Loucy (cell line): Measurements from ENCODE around the gene ABCB11.

Source experiments
- H2AFZ ChIP-seq: fragments of 200-600 bp; sonication (generic); 2 replicates; pipeline ENCODE4 v1.6.0; 2016; ENCODE audit warnings: antibody characterized with exemption, mild to moderate bottlenecking, low read length, moderate library complexity
- H3F3A ChIP-seq: fragments of 200-600 bp; 2 replicates; pipeline ENCODE4 v1.6.0; 2016; ENCODE audit warnings: antibody characterized with exemption, low read depth, mild to moderate bottlenecking
- H3K27me3 ChIP-seq: fragments of 200-600 bp; sonication (generic); 2 replicates; pipeline ENCODE4 v1.6.1; 2014; ENCODE audit warnings: low read length, mild to moderate bottlenecking; ENCODE audit not compliant: insufficient read depth, poor library complexity, severe bottlenecking
- H3K36me3 ChIP-seq: fragments of 200-600 bp; sonication (generic); 2 replicates; pipeline ENCODE4 v1.6.1; 2016; ENCODE audit warnings: low read length; ENCODE audit not compliant: insufficient read depth
- H3K4me1 ChIP-seq: fragments of 200-600 bp; sonication (generic); 2 replicates; pipeline ENCODE4 v1.5.1; 2014; ENCODE audit warnings: low read length, mild to moderate bottlenecking; ENCODE audit not compliant: insufficient read depth, poor library complexity, severe bottlenecking
- H3K4me2 ChIP-seq: fragments of 200-600 bp; sonication (generic); 2 replicates; pipeline ENCODE4 v1.6.0; 2014; ENCODE audit warnings: antibody characterized with exemption, low read length, low read depth, mild to moderate bottlenecking; ENCODE audit not compliant: poor library complexity, severe bottlenecking
- H3K4me3 ChIP-seq: fragments of 200-600 bp; sonication (generic); 2 replicates; pipeline ENCODE4 v1.5.1; 2014; ENCODE audit warnings: low read length, mild to moderate bottlenecking, mixed read lengths; ENCODE audit not compliant: poor library complexity, severe bottlenecking
- H3K79me2 ChIP-seq: fragments of 200-600 bp; sonication (generic); 2 replicates; pipeline ENCODE4 v1.6.1; 2014; ENCODE audit warnings: low read length; ENCODE audit not compliant: insufficient read depth
- H3K9ac ChIP-seq: fragments of 200-600 bp; sonication (generic); 2 replicates; pipeline ENCODE4 v1.6.0; 2014; ENCODE audit warnings: mild to moderate bottlenecking, low read depth, low read length, moderate library complexity; ENCODE audit not compliant: poor library complexity, severe bottlenecking
- H3K9me2 ChIP-seq: fragments of 200-600 bp; sonication (generic); replicated peaks from 2 replicates; pipeline ENCODE4 v1.6.1; 2016; ENCODE audit warnings: low read depth, low read length, mixed read lengths
- H3K9me3 ChIP-seq: fragments of 200-600 bp; sonication (generic); 2 replicates; pipeline ENCODE4 v1.6.1; 2014; ENCODE audit warnings: mild to moderate bottlenecking, antibody characterized with exemption, low read length, low read depth; ENCODE audit not compliant: insufficient read depth
- H4K20me1 ChIP-seq: fragments of 200-600 bp; sonication (generic); 2 replicates; pipeline ENCODE4 v1.6.0; 2014; ENCODE audit warnings: antibody characterized with exemption, low read length, mild to moderate bottlenecking; ENCODE audit not compliant: insufficient read depth, poor library complexity, severe bottlenecking
- EZH2phosphoT487 ChIP-seq: fragments of 200-600 bp; IDR thresholded peaks from 2 replicates; pipeline ENCODE4 v1.6.1; 2018; ENCODE audit warnings: antibody characterized with exemption, mild to moderate bottlenecking, moderate library complexity, borderline replicate concordance
- TF ChIP-seq, protein P1 (sequence below): fragments of 200-600 bp; sonication (generic); conservative IDR thresholded peaks from 2 replicates; pipeline ENCODE4 v1.5.1; 2014; ENCODE audit warnings: mild to moderate bottlenecking, antibody characterized with exemption, low read length

Gene ABCB11

GRCh38 chr2:169046440-169047151, 15.5 kb upstream of the ABCB11 start:
- no peak overlapping the region for H3K4me2 ChIP-seq
- peaks cover 12% of the 10 kb centered on the region; the same call in 1 of the 2 replicates for H3K9me3 ChIP-seq
- peaks cover 26% of the 10 kb centered on the region for H3K4me1 ChIP-seq
- H2AFZ ChIP-seq, result no peak overlapping the region
- no peaks in the 10 kb centered on the region for H3K9me2 ChIP-seq
- no peaks in the 10 kb centered on the region; the same call in 1 of the 2 replicates for H3F3A ChIP-seq
- H3K36me3 ChIP-seq, result no peaks in the 10 kb centered on the region
- H3K9ac ChIP-seq, result no peak overlapping the region
- H3K79me2 ChIP-seq, result no peaks in the 10 kb centered on the region
- H3K27me3 ChIP-seq, result no peaks in the 10 kb centered on the region
- H3K4me3 ChIP-seq, result no peak overlapping the region
- no peaks in the 10 kb centered on the region for H4K20me1 ChIP-seq
- TF ChIP-seq, protein P1, sequence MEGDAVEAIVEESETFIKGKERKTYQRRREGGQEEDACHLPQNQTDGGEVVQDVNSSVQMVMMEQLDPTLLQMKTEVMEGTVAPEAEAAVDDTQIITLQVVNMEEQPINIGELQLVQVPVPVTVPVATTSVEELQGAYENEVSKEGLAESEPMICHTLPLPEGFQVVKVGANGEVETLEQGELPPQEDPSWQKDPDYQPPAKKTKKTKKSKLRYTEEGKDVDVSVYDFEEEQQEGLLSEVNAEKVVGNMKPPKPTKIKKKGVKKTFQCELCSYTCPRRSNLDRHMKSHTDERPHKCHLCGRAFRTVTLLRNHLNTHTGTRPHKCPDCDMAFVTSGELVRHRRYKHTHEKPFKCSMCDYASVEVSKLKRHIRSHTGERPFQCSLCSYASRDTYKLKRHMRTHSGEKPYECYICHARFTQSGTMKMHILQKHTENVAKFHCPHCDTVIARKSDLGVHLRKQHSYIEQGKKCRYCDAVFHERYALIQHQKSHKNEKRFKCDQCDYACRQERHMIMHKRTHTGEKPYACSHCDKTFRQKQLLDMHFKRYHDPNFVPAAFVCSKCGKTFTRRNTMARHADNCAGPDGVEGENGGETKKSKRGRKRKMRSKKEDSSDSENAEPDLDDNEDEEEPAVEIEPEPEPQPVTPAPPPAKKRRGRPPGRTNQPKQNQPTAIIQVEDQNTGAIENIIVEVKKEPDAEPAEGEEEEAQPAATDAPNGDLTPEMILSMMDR, result no peak
- TF ChIP-seq EZH2phosphoT487, result no peak

GRCh38 chr2:169042856-169043255, 11.7 kb upstream of the ABCB11 start:
- H3K9ac ChIP-seq, result no peak overlapping the region
- no peak for TF ChIP-seq EZH2phosphoT487
- TF ChIP-seq, protein P1, result no peak
- no peak overlapping the region for H3K4me2 ChIP-seq
- H2AFZ ChIP-seq, result no peak overlapping the region
- no peak overlapping the region for H3K4me3 ChIP-seq
- no peaks in the 10 kb centered on the region; the same call in 1 of the 2 replicates for H3F3A ChIP-seq
- no peaks in the 10 kb centered on the region for H3K36me3 ChIP-seq
- no peaks in the 10 kb centered on the region for H4K20me1 ChIP-seq
- no peaks in the 10 kb centered on the region for H3K79me2 ChIP-seq
- H3K4me1 ChIP-seq, result peaks cover 35% of the 10 kb centered on the region
- H3K9me3 ChIP-seq, result peaks cover 12% of the 10 kb centered on the region; the same call in 1 of the 2 replicates
- no peaks in the 10 kb centered on the region for H3K9me2 ChIP-seq
- no peaks in the 10 kb centered on the region for H3K27me3 ChIP-seq

DNA sequence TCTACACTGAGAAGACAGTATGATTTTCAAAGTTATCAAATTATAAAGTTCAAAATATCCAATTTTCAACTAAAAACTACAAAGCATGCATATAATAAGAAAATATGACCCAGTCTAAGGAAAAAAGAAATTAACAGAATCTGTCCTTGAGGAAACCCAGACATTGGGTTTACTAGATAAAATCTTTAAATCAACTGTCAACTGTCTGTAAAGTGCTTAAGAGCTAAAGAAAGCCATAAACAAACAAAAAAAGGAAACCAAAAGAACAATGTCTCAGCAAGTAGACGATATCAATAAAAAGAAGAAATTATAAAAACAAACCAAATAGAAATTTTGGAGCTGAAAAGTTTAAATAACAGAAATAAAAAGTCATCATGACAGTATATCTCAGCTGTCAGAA, 10.5 kb upstream of the ABCB11 start:
- H3K4me1 ChIP-seq, result peaks cover 34% of the 10 kb centered on the region
- H3K9me3 ChIP-seq, result peaks cover 12% of the 10 kb centered on the region; the same call in 1 of the 2 replicates
- peak overlapping the region; percentile 2 for H3K9ac ChIP-seq
- H3K79me2 ChIP-seq, result no peaks in the 10 kb centered on the region
- peak overlapping the region; percentile 45 for H3K4me2 ChIP-seq
- H3F3A ChIP-seq, result no peaks in the 10 kb centered on the region; the same call in 1 of the 2 replicates
- TF ChIP-seq, protein P1, result no peak
- no peak for TF ChIP-seq EZH2phosphoT487
- no peaks in the 10 kb centered on the region for H3K9me2 ChIP-seq
- no peaks in the 10 kb centered on the region for H3K27me3 ChIP-seq
- peak overlapping the region; percentile 21 for H3K4me3 ChIP-seq
- no peak overlapping the region for H2AFZ ChIP-seq
- H4K20me1 ChIP-seq, result no peaks in the 10 kb centered on the region
- H3K36me3 ChIP-seq, result no peaks in the 10 kb centered on the region
